Measurements from ENCODE around the gene CNTNAP5.

The CNTNAP5 gene

DNA sequence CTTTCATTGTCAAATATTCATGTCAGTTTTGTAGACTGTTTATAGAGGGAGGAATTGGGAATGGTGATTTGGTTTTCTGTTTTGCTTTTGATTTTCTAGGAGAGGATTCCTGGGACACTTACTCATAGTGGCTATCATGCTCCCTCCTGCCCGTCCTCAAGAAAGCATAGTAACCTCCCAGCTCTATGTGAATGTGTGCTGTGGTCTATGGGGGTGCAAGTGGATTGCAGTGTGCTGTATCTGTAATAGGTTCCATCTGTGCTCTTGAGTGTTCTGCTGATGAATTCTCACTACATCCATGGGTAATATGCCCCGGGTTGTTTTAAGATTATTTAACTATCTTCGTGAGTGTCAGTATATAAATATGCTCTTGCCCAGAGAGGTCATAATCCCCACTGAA lies 811.3 kb downstream of the CNTNAP5 start:
- DNase-seq: no peak

DNA sequence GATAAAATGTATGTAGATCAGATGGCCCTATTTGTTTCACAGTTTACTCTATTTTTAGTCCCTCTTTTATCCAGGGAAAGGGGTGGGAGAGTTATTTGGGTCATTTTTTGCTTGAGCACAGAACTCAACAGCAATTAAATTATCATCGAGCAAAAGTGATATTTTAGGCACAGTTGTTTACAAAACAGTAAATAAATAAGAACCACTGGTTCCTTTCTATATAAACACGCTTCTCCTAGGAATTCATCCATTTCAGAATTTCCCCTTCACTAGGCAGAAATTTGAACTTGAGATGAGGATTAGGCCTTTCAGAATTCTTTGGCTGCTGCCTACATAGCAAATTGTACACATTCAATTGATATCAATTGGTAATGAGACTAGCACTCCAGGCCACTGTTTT lies 812.4 kb downstream of the CNTNAP5 start:
- no peak for DNase-seq

DNA sequence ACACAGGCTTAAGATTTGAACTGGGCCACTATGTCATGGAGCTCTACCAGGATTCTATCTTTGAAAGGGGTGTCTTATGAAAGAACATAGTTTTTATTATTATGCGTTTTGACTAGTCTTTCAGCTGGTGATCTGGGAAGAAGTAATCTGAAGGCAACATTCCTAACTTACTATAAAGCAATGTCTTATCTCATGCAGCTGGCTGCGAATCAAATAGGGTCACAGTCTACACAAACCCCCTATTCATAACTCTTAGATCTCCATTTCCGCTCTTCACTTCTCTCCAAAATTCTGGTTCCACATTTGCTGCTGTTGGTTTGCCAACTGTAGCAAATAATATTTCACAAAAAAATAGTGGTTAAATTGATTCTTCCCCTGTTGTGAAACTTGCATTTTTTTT lies 813.3 kb downstream of the CNTNAP5 start:
- no peak for DNase-seq

DNA sequence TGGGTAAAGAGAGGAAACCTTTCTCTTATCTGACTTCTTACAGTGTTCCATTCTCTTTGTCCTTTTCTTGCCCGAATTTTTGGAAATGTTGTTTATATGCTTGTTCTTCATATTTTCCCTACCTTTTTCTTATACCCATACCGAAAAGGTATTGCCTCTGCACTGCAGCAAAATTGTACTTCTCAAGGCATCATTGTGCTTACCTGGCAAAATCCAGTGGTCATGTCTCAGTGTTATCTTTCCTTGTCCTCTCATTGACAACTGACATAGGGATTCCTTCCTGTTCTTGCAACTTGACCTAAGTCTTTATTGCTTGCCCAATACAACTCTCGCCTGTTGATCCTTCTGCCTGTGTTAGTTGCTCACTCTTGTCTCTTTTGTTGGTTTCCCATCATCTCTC lies 842.2 kb downstream of the CNTNAP5 start:
- no peak for DNase-seq

DNA sequence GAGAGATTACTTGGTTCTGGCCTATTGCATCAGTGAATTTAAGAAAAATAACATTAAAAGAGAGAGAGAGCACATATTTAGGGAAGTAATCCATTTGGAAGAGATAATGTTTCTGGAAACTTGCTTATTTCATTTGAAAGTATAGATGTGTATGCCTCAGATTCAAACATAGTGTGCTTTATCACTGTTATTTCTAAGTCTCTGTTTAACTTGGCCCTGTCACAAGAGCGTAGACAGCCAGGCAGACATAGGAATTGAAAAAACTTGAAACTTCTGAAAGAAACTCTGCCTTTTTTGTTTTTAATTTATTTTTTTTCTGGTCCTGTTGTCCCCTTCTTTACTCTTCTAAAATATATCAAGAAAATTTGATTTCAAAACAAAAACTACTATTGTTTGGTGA lies 849.1 kb downstream of the CNTNAP5 start:
- DNase-seq: no peak

DNA sequence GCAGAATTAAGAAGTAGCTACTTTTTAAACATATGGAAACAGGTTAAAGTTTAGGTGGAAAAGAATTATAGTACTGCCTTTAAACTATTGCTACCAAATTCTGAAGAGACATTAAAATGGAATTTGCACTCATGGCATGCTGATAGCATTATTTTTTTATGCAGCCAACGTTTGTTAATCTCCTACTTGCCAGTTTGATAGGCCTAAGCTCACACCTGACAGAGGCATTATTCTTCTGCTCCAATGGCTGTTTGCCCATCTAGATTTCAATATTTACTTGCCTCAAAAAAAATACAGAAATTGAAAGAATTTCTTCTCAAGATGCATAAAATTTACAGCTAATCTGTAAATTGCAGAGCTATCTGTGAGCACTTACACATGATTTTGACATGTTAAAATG lies 849.6 kb downstream of the CNTNAP5 start:
- no peak for DNase-seq

DNA sequence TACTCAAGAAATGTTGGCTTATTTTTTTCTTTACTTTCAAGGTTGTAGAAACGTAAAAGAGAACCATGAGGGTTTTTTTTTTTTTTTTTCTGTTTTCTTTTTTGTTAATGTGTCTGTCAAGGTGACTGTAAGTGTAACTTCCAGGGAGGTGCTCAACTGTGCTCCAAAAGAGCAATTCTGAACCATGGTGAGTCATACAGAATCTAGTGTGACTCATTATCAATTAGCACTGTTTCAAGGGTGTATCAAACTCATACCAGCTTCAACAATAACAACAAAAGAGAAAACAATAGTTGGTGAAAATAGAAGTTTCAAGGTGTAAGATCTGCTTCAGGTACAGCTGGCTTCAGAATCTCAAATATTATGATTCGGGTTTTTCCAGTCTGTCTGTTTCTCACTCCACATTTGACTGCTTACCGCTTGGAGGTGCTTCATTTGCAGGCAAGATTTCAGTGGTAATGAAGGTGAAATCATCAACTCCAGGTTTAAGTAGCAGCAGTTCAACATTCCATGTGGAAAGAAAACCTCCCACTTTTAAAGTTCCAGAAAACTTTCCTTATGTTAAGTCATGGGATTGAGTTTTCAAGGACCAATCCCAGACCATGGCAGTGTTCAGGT lies 850.6 kb downstream of the CNTNAP5 start:
- no peak for DNase-seq

DNA sequence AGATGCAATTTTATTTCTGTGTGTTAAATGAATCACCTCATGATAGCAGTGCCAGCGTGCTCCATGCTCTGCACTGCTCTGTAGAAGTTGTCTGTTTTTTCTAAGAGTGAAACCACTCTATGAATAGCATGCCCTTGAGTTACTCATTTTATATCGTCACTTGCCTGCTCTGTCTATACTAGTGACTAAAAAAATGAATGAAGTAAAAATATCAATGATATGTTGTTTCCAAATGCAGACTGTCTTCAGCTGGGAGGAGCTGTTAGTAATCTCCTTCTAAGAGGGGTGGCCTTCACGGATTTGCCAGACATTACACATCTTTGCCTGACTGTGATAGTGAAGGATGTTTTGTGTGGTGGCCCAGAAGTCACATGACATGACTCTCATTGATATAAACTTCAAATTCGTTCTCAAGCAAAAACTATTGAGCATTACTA lies 852.1 kb downstream of the CNTNAP5 start:
- no peak for DNase-seq

DNA sequence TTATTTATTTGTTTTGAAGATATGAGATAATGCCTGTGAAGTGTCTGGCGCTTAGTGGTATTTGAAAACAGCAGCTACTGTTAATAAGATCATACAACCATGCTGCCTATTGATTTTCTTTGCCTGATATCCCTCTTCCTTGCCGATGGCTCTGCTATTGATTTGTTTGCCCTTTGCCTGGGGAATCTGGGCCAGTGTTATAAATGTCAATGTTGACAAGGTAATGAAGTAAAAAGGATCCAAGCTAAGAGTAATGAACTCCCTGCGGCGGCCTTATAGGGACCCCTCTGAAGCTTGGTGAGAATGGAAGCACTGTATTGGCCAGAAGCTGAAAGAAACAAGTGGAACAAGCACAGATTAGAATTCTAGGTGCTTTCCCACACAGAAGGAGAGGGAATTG lies 854.6 kb downstream of the CNTNAP5 start:
- DNase-seq: no peak

DNA sequence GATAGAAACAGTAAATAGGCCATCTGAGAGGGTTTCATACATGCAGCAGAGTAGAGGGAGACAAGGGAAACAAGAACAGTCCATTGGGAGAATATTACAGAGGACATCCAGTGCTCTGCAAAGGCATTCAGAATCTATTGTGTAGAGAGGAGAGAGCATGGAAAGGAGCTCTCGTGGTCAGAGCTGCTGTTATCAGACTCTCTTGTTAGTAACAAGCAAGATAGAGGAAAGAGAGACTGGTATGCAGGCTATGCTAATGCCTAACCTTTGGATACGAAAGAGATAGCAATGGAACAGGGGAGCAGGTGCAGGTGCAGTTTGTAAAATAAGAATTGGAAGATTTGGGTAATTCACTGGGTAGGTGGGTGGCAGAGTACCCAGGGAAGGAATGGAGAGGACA lies 855.9 kb downstream of the CNTNAP5 start:
- DNase-seq: no peak

DNA sequence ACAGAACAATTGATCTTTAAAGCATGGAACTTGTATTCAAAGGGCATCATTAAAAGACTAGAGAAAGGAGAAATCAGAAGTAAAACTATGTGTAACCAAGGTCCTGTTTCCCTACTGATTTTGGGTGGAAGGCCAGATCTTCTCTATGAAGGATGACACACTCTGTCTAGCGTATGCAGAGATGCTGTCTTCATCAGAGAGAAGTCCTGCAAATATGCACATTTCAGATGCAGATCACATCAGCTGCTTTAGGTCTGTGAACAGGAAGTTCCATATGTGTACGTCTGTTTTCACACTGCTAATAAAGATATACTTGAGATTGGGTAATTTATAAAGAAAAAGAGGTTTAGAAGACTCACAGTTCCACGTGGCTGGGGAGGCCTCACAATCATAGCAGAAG lies 857.3 kb downstream of the CNTNAP5 start:
- DNase-seq: no peak

DNA sequence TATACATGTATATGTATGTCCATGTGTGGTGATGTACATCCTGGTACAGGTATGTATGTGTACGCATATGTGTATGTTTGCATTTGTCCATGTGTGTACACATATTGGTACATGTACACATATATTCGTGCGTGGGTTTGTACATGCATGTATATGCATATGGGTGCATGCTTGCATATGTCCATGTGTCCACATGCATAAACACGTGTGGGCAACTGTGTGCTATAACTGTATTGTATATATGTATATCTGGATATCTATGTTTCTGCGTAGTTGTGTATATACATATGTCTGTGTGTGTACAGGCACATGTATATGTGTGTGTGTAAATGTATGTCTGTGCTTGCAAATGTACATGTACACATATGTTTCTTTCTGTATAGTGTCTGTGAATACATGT lies 858.5 kb downstream of the CNTNAP5 start:
- DNase-seq: no peak

DNA sequence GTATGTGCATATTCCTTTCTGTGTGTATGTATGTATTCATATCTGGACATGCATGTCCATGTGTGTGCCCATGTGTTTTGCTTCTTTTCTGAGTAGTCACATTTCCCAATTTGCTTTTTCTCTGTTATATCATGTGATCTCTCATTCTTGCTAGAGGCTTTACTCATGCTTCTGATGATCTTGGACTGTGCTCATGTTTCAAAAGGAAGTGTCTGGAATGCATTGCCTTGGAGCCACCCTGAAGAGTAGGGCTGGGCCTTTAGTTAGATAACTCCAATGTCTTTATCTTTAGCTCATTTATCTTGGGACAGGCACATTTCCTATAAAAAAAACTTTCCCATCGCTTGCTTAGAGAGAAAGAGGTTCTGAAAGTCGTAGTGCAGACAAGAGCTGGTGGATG lies 859.2 kb downstream of the CNTNAP5 start:
- DNase-seq: no peak

DNA sequence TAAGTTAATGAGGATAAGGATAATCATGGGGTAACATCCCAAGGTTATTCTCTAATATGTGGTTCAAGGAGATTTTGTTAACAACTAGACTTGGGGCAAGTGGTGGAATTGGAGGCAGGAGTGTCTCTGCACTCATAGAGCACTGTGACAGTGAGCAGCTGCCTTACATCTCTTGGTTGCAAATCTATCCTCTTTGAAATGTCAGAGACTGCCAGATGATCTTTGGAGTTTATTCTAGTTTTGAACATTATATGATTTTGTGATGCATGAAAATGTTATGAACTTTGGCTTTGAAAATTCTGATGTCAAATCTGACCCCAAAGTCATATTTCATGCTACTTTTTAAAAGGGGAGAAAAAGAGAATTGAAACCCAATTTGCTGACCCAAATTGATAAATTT lies 861.1 kb downstream of the CNTNAP5 start:
- DNase-seq: no peak

DNA sequence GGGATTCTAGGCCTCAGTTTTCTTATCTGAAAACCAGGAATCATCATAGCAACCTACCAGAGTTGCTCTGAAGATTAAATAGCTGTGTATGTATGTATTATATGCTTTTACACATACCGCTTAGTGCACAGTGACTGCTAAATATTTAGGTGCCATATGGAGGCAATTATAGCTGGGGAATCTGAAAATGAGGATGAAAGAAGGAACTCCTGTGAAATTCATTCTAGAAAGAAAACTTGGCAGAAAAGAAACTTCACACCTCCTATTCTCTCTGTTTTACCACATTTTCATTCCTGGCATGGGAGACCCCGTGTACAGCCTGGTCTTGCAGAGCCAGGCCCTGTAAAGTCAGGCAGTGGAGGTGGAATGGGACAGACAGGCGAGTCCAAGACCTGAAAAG lies 862.4 kb downstream of the CNTNAP5 start:
- no peak for DNase-seq

DNA sequence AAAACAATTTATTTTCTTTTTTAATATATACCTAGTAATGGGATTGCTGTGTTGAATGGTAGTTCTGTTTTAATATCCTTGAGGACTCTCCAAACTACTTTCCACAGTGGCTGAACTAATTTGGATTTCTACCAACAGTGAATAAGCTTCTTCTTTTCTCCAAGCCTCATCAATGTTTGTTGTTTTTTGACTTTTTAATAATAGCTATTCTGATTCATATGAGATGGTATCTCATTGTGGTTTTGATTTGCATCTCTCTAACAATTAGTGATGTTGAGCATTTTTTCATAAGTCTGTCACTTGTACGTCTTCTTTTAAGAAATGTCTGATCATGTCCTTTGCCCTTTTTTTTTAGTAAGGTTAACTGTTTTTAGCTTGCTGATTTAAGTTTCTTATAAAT lies 863.3 kb downstream of the CNTNAP5 start:
- DNase-seq: no peak

DNA sequence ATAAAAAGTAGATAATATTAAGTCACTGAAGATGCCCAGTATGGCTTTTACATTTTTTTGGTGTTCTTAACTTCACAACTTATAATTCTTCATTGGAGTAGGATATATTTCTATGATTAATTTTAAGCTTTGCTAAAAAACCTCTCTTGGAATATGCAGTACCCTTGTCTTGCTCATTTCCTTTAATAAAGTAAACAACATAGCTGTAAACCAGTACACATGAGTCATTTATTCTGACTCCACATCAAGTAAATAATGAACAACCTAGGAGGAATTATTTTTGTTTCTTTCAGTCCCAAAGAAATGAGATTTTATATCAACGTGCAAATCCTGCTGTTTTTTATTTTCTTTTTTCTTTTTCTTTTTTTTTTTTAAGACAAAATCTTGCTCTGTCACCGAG lies 869.1 kb downstream of the CNTNAP5 start:
- DNase-seq: no peak

DNA sequence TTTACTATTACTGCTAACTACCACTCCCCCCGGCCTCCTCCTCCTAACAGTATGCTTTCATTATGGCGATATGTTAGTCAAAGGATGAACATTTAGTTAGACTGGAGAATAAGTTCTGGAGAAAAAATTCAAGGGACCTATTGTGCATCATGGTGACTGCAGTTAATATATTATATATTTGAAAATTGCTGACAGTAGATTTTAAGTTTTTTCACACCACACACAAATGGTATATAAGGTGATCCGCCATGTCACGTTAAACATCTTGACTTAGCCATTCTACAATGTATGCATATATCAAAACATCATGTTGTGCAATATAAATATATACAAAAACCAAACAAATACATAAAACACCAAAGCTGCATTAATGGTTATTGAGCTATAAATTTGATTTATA lies 873.7 kb downstream of the CNTNAP5 start:
- no peak for DNase-seq

DNA sequence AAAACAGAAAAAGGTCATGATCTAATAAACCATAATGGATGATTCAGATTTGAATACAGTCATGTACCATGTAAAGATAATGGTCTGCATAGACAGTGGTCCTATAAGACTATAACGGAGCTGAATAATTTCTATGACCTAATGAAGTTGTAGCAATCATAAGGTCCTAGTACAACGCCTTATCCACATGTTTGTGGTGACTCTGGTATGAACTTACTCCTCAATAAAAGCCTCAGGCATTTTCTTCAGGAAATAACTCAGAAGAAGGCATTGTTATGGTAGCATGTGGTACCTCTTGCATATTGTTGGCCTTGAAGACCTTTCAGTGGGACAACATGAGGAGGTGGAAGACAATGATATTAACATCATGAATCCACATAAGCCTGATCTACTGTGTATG lies 883.3 kb downstream of the CNTNAP5 start:
- DNase-seq: no peak

DNA sequence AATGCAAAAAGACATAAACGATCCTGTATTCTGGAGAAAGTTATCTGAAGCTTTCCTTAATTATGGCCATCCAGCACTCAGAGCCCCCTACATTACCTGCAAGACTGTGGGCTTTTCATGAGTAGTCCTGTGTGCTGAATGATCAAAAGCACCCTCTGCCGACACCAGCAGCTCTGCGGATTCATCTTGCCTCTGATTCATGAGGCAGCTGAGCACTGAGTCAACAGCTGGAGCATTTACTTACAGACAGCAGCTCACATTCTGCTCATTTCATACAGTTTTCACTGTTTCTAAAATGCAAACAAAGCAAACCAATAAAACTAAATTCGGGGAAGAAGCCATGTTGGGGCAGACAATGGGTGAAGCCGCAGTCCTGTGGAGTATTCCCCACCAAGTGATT lies 886.5 kb downstream of the CNTNAP5 start:
- DNase-seq: no peak

DNA sequence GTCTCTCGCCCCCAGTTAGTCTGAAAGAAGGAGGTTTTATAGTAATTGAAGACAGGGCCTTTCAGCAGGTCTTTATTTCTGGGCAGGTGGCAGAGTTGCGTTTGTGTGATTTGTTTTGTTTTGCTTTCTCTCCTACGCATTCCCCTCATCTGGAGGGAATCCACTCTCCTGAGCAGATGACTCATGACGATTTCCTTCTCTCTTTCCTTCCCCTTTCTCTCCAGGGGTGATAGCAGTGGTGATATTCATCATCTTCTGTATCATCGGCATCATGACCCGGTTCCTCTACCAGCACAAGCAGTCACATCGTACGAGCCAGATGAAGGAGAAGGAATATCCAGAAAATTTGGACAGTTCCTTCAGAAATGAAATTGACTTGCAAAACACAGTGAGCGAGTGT lies 888.8 kb downstream of the CNTNAP5 start:
- DNase-seq: no peak

DNA sequence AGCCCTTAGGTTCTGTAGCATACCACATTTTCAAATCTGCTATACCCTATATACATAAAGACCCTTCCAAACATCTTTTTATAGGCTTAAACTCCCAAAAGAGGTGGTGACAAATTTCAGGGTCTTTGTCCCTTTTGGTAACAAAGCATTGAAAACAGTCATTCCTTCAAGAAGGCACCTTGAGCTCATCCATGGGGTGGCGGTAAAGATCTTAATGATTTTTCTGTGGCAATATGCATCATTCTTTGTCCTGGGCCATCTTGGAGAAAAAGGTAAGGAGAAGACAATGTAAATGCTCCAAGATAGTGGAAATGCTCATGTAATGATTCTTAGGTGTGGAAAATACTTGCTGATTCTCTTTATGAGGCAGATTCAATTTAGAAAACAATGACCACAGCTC lies 890.5 kb downstream of the CNTNAP5 start:
- no peak for DNase-seq

DNA sequence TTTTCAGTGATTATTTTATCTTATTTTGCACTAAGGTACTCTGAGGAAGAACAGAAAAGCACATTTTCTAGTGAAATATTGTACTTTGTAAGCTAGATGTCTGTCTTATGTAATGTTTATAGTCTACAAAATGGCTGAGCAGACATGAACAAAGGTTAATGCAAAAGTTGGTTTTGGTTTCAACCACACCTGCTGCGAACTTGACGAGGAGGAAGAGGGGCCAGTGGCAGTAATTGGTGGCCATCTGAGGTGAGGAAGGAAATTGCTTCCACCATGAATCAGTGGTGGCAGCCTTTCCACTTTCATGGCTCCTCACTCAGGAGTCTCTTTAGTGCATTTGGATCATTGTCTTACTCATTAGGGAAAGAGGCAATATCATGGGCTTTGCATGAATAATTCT lies 894.2 kb downstream of the CNTNAP5 start:
- no peak for DNase-seq

DNA sequence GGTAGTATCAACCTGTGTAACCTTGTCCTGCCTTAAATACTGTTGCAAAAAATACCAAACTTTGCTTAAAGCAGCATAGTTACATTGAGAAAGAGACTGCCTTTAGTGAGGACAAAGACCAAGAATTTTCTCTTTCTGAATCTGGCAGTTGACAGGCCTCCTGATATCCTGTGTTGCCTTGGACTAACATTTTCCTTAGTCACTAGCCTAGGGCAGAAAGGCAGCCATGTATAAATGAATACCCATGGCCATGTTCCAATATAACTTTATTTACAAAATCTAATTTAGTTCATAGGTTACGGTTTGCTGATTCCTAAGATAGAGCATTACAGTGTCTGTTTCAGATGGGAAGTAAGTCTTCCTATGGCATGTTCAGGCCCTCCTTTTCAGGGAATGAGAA lies 895.4 kb downstream of the CNTNAP5 start:
- DNase-seq: no peak

DNA sequence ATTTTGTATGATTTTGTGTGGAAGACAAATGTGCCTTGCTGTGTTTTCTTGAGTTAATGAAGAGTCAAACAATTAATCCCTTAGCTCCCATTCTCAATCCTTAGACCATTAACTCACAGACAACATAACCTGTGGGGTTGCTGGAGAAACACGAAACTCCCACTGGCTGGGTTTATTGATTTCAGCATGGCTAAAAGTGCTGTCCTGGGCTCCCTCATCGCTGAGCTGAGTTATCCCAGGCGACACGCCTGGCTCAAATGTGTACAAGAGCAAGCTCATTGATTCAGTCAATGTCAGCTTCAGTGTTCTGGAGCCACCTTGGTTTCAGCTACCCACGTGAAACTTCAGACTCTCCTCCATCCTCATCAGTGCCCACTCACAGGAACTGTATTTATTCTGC lies 896.1 kb downstream of the CNTNAP5 start:
- no peak for DNase-seq

DNA sequence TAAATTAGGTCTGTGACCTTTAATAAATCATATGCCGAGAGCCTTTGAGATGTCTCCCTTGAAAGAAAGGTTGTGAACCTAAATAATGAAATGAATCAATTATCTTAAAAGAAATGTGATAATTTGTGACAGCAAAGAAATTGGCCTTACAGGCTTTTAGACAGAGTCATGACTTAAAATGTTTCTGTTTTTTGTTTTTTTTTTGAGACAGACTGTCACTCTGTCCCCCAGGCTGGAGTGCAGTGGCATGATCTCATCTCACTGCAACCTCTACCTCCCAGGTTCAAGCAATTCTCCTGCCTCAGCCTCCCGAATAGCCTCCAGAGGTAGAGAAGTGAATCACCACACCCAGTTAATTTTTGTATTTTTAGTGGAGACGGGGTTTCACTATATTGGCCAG lies 898.0 kb downstream of the CNTNAP5 start:
- DNase-seq: no peak

Data from stimulated activated naive CD4-positive, alpha-beta T cell treated with Interleukin-2 at 50 U/mL for 16 hours (primary cell).